ENCODE data around the gene IL22RA2. TPM values are rescaled to one million over a fixed set of nuclear protein-coding genes. Genes with fewer than 3 reads are reported as not detected.

Gene IL22RA2
- total RNA-seq, 4 donors from 2014 or later: not detected

DNA sequence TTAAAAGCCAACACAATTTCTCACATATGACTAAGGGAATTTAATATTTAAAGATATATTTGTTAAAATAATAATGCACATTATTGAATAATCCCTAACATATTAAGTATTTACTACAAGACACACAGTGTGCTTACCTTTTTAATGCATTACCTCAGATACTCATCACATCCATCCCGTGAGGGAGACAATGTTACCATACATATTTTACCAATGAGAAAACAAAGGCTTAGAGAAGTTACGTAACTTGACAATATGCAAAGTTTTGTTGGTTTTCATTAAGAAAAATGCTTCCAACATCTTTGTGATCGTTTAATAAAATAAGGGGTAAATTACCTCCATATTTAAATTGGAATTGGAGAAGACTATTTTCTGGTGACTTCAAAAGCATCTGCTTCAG, 41.5 kb upstream of the IL22RA2 start:
- Histone ChIP-seq H3K27ac (peak overlapping the region; percentile 51 to 97), H3K36me3 (no peaks in the 10 kb centered on the region), H3K4me3 (no peak overlapping the region), H3K9me3 (no peaks in the 10 kb centered on the region), H3K4me1 (no peaks in the 10 kb centered on the region), H3K27me3 (no peaks in the 10 kb centered on the region)
- no peak for DNase-seq
- intact Hi-C loops (cut with DNase I; ENCODE audit: low total_unique reads): no loop called here
- no peak for TF ChIP-seq POLR2A (IDR thresholded peaks at IDR 0.05)
- TF ChIP-seq, protein P1, sequence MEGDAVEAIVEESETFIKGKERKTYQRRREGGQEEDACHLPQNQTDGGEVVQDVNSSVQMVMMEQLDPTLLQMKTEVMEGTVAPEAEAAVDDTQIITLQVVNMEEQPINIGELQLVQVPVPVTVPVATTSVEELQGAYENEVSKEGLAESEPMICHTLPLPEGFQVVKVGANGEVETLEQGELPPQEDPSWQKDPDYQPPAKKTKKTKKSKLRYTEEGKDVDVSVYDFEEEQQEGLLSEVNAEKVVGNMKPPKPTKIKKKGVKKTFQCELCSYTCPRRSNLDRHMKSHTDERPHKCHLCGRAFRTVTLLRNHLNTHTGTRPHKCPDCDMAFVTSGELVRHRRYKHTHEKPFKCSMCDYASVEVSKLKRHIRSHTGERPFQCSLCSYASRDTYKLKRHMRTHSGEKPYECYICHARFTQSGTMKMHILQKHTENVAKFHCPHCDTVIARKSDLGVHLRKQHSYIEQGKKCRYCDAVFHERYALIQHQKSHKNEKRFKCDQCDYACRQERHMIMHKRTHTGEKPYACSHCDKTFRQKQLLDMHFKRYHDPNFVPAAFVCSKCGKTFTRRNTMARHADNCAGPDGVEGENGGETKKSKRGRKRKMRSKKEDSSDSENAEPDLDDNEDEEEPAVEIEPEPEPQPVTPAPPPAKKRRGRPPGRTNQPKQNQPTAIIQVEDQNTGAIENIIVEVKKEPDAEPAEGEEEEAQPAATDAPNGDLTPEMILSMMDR (IDR thresholded peaks at IDR 0.05): no peak

- TF ChIP-seq, protein P1 (IDR thresholded peaks at IDR 0.05): no peak
- H3K4me1 ChIP-seq: no peaks in the 10 kb centered on the region
- no peaks in the 10 kb centered on the region for H3K36me3 ChIP-seq
- no peak for DNase-seq
- no peaks in the 10 kb centered on the region for H3K9me3 ChIP-seq
- H3K27ac ChIP-seq: peak overlapping the region; percentile 51 to 97
- intact Hi-C loops (cut with DNase I; ENCODE audit: low total_unique reads): no loop called here
- no peak overlapping the region for H3K4me3 ChIP-seq
- H3K27me3 ChIP-seq: no peaks in the 10 kb centered on the region
Observed at GRCh38 chr6:137213813-137214212, 40.4 kb upstream of the IL22RA2 start.

DNA sequence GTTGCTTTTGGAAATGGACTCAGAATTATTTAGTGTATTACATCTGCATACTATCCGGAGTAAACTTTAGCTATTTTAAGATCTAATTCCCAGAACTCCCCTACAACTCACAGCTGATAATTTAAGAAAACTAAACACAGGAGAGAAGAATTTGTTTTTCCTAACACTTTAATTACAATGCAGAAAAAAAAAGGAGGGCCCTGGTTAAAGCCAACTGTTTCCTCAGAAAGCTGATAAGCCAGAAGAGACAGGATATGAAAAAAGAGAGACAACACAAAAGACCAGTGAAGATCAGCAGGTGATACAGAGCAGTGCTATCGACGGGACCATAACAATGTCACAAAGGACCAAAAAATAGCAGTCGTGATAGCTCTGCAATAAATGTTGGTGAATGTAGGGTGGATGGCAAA, 39.9 kb upstream of the IL22RA2 start:
- no peaks in the 10 kb centered on the region for H3K9me3 ChIP-seq
- intact Hi-C loops (cut with DNase I; ENCODE audit: low total_unique reads): no loop called here
- no peaks in the 10 kb centered on the region for H3K27me3 ChIP-seq
- no peak for DNase-seq
- no peak overlapping the region for H3K4me3 ChIP-seq
- no peaks in the 10 kb centered on the region for H3K36me3 ChIP-seq
- H3K4me1 ChIP-seq: peaks cover 0 to 3% of the 10 kb centered on the region in 2 donors
- H3K27ac ChIP-seq: peak overlapping the region; percentile 51 to 97
- no peak for TF ChIP-seq POLR2A (IDR thresholded peaks at IDR 0.05)
- TF ChIP-seq, protein P1 (IDR thresholded peaks at IDR 0.05): no peak

- Histone ChIP-seq H3K27ac (peak overlapping the region; percentile 18 to 97), H3K36me3 (no peaks in the 10 kb centered on the region), H3K4me3 (no peak overlapping the region), H3K27me3 (no peaks in the 10 kb centered on the region), H3K4me1 (peaks cover 0 to 9% of the 10 kb centered on the region in 2 donors), H3K9me3 (no peaks in the 10 kb centered on the region)
- DNase-seq: no peak
- intact Hi-C loops (cut with DNase I; ENCODE audit: low total_unique reads): no loop called here
- TF ChIP-seq, protein P1 (IDR thresholded peaks at IDR 0.05): no peak
- TF ChIP-seq POLR2A (IDR thresholded peaks at IDR 0.05): no peak
Observed at GRCh38 chr6:137211910-137212309, 38.5 kb upstream of the IL22RA2 start.

- intact Hi-C loops (cut with DNase I; ENCODE audit: low total_unique reads): no loop called here
- no peaks in the 10 kb centered on the region for H3K27me3 ChIP-seq
- no peak overlapping the region for H3K4me3 ChIP-seq
- H3K27ac ChIP-seq: peak overlapping the region; percentile 12 to 97
- H3K36me3 ChIP-seq: no peaks in the 10 kb centered on the region
- H3K4me1 ChIP-seq: peaks cover 0 to 9% of the 10 kb centered on the region in 2 donors
- no peaks in the 10 kb centered on the region for H3K9me3 ChIP-seq
- DNase-seq: no peak
- TF ChIP-seq POLR2A (IDR thresholded peaks at IDR 0.05): no peak
- TF ChIP-seq, protein P1 (IDR thresholded peaks at IDR 0.05): no peak
Observed at GRCh38 chr6:137210903-137211302, 37.5 kb upstream of the IL22RA2 start.

Data from uterus (tissue), 4 donors.